Osteoblast (primary cell): ENCODE measurements around the gene ELP4. TPM values are rescaled to one million over a fixed set of nuclear protein-coding genes. Genes with fewer than 3 reads are reported as not detected.

Experiments
- DNase-seq: peaks from one replicate; pipeline ENCODE4 v3.0.0; 2011; ENCODE audit warnings: low spot score, mixed read lengths; ENCODE audit not compliant: insufficient read length; ENCODE audit errors: missing footprints
- H2AFZ ChIP-seq: 2 replicates; pipeline ENCODE4 v1.6.0; 2011; ENCODE audit warnings: mild to moderate bottlenecking, low read length
- H3K27ac ChIP-seq: 2 replicates; pipeline ENCODE4 v1.5.1; 2011; ENCODE audit warnings: mild to moderate bottlenecking, low read depth, low read length, moderate library complexity
- H3K27me3 ChIP-seq: 2 replicates; pipeline ENCODE4 v1.6.0; 2012; ENCODE audit warnings: mild to moderate bottlenecking, control low read depth, inconsistent platforms, low read length, moderate library complexity; ENCODE audit not compliant: insufficient read depth
- H3K36me3 ChIP-seq: 2 replicates; pipeline ENCODE4 v1.5.1; 2011; ENCODE audit warnings: mild to moderate bottlenecking, low read length, control low read depth, moderate library complexity; ENCODE audit not compliant: insufficient read depth
- H3K4me1 ChIP-seq: 2 replicates; pipeline ENCODE4 v1.5.1; 2011; ENCODE audit warnings: mild to moderate bottlenecking, low read length, control low read depth, moderate library complexity; ENCODE audit not compliant: insufficient read depth
- H3K4me2 ChIP-seq: 2 replicates; pipeline ENCODE4 v1.6.0; 2011; ENCODE audit warnings: mild to moderate bottlenecking, low read length; ENCODE audit not compliant: insufficient read depth
- H3K4me3 ChIP-seq: fragments of 200-600 bp; sonication (generic); 3 replicates; pipeline ENCODE4 v1.5.1; 2012; ENCODE audit warnings: mild to moderate bottlenecking, low read length, inconsistent platforms; ENCODE audit not compliant: insufficient read depth
- H3K79me2 ChIP-seq: 2 replicates; pipeline ENCODE4 v1.6.0; 2012; ENCODE audit warnings: mild to moderate bottlenecking, low read length, control low read depth, inconsistent platforms; ENCODE audit not compliant: insufficient read depth
- H3K9me3 ChIP-seq: 2 replicates; pipeline ENCODE4 v1.5.1; 2011; ENCODE audit warnings: low read depth, low read length, control low read depth
- H4K20me1 ChIP-seq: 2 replicates; pipeline ENCODE4 v1.6.0; 2012; ENCODE audit warnings: mild to moderate bottlenecking, low read length, control low read depth; ENCODE audit not compliant: insufficient read depth
- CTCF ChIP-seq: IDR thresholded peaks from 2 replicates; pipeline ENCODE4 v1.5.1; 2011; ENCODE audit warnings: mild to moderate bottlenecking, low read depth, low read length, moderate library complexity; ENCODE audit errors: extremely low read depth
- total RNA-seq: library from RNA; depleted of rRNA; stranded (reverse); fragments of >200 nt; gene quantifications from 2 replicates; pipeline ENCODE4 v1.2.3, GENCODE V29; 2012

The ELP4 gene
- total RNA-seq, 1 donor: 16.3 TPM

- H3K4me2 ChIP-seq: peak overlapping the region; percentile 39
- no peak for TF ChIP-seq CTCF
- no peaks in the 10 kb centered on the region for H3K79me2 ChIP-seq
These were observed 295.6 kb downstream of the ELP4 start for GRCh38 chr11:31805037-31805628.

GRCh38 chr11:31805629-31806185, 296.1 kb downstream of the ELP4 start:
- H3K4me2 ChIP-seq: no peak overlapping the region

More at GRCh38 chr11:31805037-31805628, 295.6 kb downstream of the ELP4 start:
- Histone ChIP-seq H3K4me1 (peaks cover 5% of the 10 kb centered on the region), H3K36me3 (no peaks in the 10 kb centered on the region), H3K27ac (no peak overlapping the region), H4K20me1 (peaks cover 5% of the 10 kb centered on the region), H2AFZ (no peak overlapping the region), H3K9me3 (no peaks in the 10 kb centered on the region), H3K4me3 (no peak overlapping the region), H3K27me3 (peaks cover 98% of the 10 kb centered on the region)
- peak; percentile 85 for DNase-seq

DNA sequence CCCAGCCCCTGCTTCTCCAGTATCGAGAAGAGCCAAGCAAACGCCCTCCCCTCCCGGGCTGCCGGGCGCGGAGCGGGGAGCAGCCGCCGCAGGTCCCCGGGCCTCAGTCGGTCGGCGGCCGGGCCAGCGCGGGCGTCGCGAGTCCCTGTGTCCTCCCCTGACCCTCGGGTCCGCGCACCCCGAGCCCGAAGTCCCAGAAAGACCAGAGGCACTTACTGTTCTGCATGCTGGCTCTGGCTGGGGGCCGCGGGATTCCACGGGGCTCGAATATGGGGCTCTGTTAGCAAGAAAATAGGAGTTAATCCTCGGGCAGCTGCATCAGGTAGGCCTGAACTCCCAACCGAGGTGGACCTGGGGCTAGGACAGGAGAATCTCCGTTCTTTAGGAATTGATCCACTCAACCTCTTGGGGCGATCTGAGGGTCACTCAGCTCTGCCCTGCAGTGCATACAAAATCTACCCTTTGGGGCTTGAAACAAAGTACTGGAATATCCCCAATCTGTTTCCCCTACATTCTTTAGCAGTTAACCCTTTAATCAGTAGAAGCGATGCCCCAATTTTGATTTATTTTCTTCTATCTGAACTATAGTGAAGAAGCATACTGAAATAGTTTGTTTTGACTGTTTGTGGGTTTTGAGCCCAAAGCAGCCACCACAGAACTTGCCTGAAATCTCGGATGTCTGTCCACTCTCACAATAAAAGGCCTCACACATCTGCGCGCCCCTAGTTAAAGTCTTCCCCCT, 296.8 kb downstream of the ELP4 start:
- Histone ChIP-seq H3K4me3 (no peak overlapping the region), H3K4me1 (peaks cover 5% of the 10 kb centered on the region), H3K36me3 (no peaks in the 10 kb centered on the region), H3K79me2 (no peaks in the 10 kb centered on the region), H3K27ac (no peak overlapping the region), H2AFZ (no peak overlapping the region), H4K20me1 (peaks cover 5% of the 10 kb centered on the region), H3K4me2 (no peak overlapping the region), H3K27me3 (peaks cover 98% of the 10 kb centered on the region), H3K9me3 (no peaks in the 10 kb centered on the region)
- TF ChIP-seq CTCF: no peak
- DNase-seq: peak; percentile 71

More at GRCh38 chr11:31805629-31806185, 296.1 kb downstream of the ELP4 start:
- Histone ChIP-seq H2AFZ (no peak overlapping the region), H3K4me1 (peaks cover 5% of the 10 kb centered on the region), H3K27ac (no peak overlapping the region), H3K27me3 (peaks cover 98% of the 10 kb centered on the region), H4K20me1 (peaks cover 5% of the 10 kb centered on the region), H3K36me3 (no peaks in the 10 kb centered on the region), H3K9me3 (no peaks in the 10 kb centered on the region), H3K79me2 (no peaks in the 10 kb centered on the region), H3K4me3 (no peak overlapping the region)
- TF ChIP-seq CTCF: no peak
- DNase-seq: peak; percentile 56
